Activated naive CD4-positive, alpha-beta T cell (primary cell): Measurements from ENCODE around the gene TRPV2.
A peak's percentile ranks its signal among the peaks of the same experiment; 100 is the strongest.
"Not testable (repeated sequence)": the region's sequence is repeated elsewhere in the genome, so short reads cannot be mapped to it uniquely, and the experiment has no call there.

Experiments
- DNase-seq, 4 experiments: peaks; one replicate each; lab custom pipeline; 2025; lab: John Stamatoyannopoulos, UW

Gene TRPV2

GRCh38 chr17:16435925-16436886 is 20.8 kb downstream of the TRPV2 start:
- DNase-seq: no peak

GRCh38 chr17:16437083-16437482 is 21.7 kb downstream of the TRPV2 start:
- DNase-seq: no peak

GRCh38 chr17:16438173-16438556 is 22.8 kb downstream of the TRPV2 start:
- DNase-seq: no peak

- peak; percentile 74 to 89 (median 82) for DNase-seq
These were observed 23.4 kb downstream of the TRPV2 start for GRCh38 chr17:16438557-16439302.

GRCh38 chr17:16439303-16439791 is 24.0 kb downstream of the TRPV2 start:
- no peak for DNase-seq

- no peak for DNase-seq
These were observed 24.5 kb downstream of the TRPV2 start for GRCh38 chr17:16439811-16440351.

GRCh38 chr17:16440354-16440753 is 25.0 kb downstream of the TRPV2 start:
- not testable (repeated sequence) for DNase-seq

- DNase-seq: no peak
These were observed 25.7 kb downstream of the TRPV2 start for GRCh38 chr17:16440901-16441629.

GRCh38 chr17:16442141-16442540 is 26.8 kb downstream of the TRPV2 start:
- DNase-seq: no peak

GRCh38 chr17:16442594-16443510 is 27.5 kb downstream of the TRPV2 start:
- DNase-seq: no peak

- DNase-seq: no peak
These were observed 28.3 kb downstream of the TRPV2 start for GRCh38 chr17:16443511-16444257.

GRCh38 chr17:16444258-16444886 is 29.0 kb downstream of the TRPV2 start:
- DNase-seq: no peak

- DNase-seq: no peak
These were observed 31.1 kb downstream of the TRPV2 start for GRCh38 chr17:16446338-16446983.

GRCh38 chr17:16447676-16448075 is 32.3 kb downstream of the TRPV2 start:
- no peak for DNase-seq

GRCh38 chr17:16448490-16448889 is 33.1 kb downstream of the TRPV2 start:
- DNase-seq: no peak

GRCh38 chr17:16449121-16449570 is 33.8 kb downstream of the TRPV2 start:
- no peak for DNase-seq

GRCh38 chr17:16450028-16450427 is 34.7 kb downstream of the TRPV2 start:
- DNase-seq: no peak

- not testable (repeated sequence) for DNase-seq
These were observed 36.9 kb downstream of the TRPV2 start for GRCh38 chr17:16452268-16452667.

- no peak for DNase-seq
These were observed 38.1 kb downstream of the TRPV2 start for GRCh38 chr17:16453493-16453851.
